Neural progenitor cell (in vitro differentiated cells): ENCODE measurements around the gene F11R. TPM values are rescaled to one million over a fixed set of nuclear protein-coding genes. Genes with fewer than 3 reads are reported as not detected.
"Not testable (repeated sequence)": the region's sequence is repeated elsewhere in the genome, so short reads cannot be mapped to it uniquely, and the experiment has no call there.

Experiments
- DNase-seq: peaks from one replicate; pipeline ENCODE4 v3.0.0-alpha.2; 2016; ENCODE audit warnings: low spot score
- H2AFZ ChIP-seq: fragments of 200-600 bp; sonication (generic); replicated peaks from 2 replicates; pipeline ENCODE4 v1.6.1; 2016; ENCODE audit warnings: antibody characterized with exemption
- H3F3A ChIP-seq: fragments of 200-600 bp; sonication (generic); 2 replicates; pipeline ENCODE4 v1.6.1; 2016; ENCODE audit warnings: antibody characterized with exemption, low read depth
- H3K27ac ChIP-seq: fragments of 200-600 bp; sonication (generic); 2 replicates; pipeline ENCODE4 v1.5.1; 2016; ENCODE audit warnings: mild to moderate bottlenecking
- H3K27me3 ChIP-seq: fragments of 200-600 bp; sonication (generic); 2 replicates; pipeline ENCODE4 v1.6.1; 2016; ENCODE audit warnings: mild to moderate bottlenecking, moderate library complexity
- H3K36me3 ChIP-seq: fragments of 200-600 bp; sonication (generic); 2 replicates; pipeline ENCODE4 v1.5.1; 2016
- H3K4me1 ChIP-seq: fragments of 200-600 bp; sonication (generic); 2 replicates; pipeline ENCODE4 v1.6.1; 2016; ENCODE audit warnings: mixed run types
- H3K4me2 ChIP-seq: fragments of 200-600 bp; sonication (generic); 2 replicates; pipeline ENCODE4 v1.6.1; 2016
- H3K4me3 ChIP-seq: fragments of 200-600 bp; sonication (generic); 2 replicates; pipeline ENCODE4 v1.5.1; 2016
- H3K79me2 ChIP-seq: fragments of 200-600 bp; sonication (generic); 2 replicates; pipeline ENCODE4 v1.6.1; 2016; ENCODE audit warnings: low read depth
- H3K9ac ChIP-seq: fragments of 200-600 bp; sonication (generic); 2 replicates; pipeline ENCODE4 v1.6.1; 2016
- H3K9me3 ChIP-seq: fragments of 200-600 bp; sonication (generic); 2 replicates; pipeline ENCODE4 v1.5.1; 2016; ENCODE audit warnings: low read depth
- H4K20me1 ChIP-seq: fragments of 200-600 bp; sonication (generic); 2 replicates; pipeline ENCODE4 v1.6.1; 2016; ENCODE audit warnings: low read depth
- H3K27ac Mint-ChIP-seq: 3 replicates; pipeline ENCODE4 v1.8.0; 2021; ENCODE audit warnings: mixed read lengths
- H3K27me3 Mint-ChIP-seq: 2 replicates; pipeline ENCODE4 v1.8.0; 2022; ENCODE audit warnings: low read depth, mild to moderate bottlenecking, inconsistent platforms, moderate library complexity, mixed read lengths; ENCODE audit not compliant: insufficient read depth
- H3K36me3 Mint-ChIP-seq: 3 replicates; pipeline ENCODE4 v1.8.0; 2021; ENCODE audit warnings: mixed read lengths
- H3K4me1 Mint-ChIP-seq: 3 replicates; pipeline ENCODE4 v1.8.0; 2021; ENCODE audit warnings: mixed read lengths
- H3K4me3 Mint-ChIP-seq: 3 replicates; pipeline ENCODE4 v1.8.0; 2021; ENCODE audit warnings: mild to moderate bottlenecking, moderate library complexity, mixed read lengths
- H3K9me3 Mint-ChIP-seq: 3 replicates; pipeline ENCODE4 v1.8.0; 2020; ENCODE audit warnings: mixed read lengths
- EZH2 ChIP-seq: fragments of 200-600 bp; sonication (generic); IDR thresholded peaks from 2 replicates; pipeline ENCODE4 v1.6.1; 2017; ENCODE audit warnings: antibody characterized with exemption, mild to moderate bottlenecking, moderate library complexity
- EZH2phosphoT487 ChIP-seq: fragments of 200-600 bp; sonication (generic); IDR thresholded peaks from 2 replicates; pipeline ENCODE4 v1.6.1; 2017; ENCODE audit warnings: antibody characterized with exemption
- total RNA-seq: library from RNA; depleted of rRNA; stranded (reverse); fragments of >200 nt; gene quantifications from 2 replicates; pipeline ENCODE4 v1.2.3, GENCODE V29; 2015; ENCODE audit warnings: low replicate concordance
- TF ChIP-seq, protein P1 (sequence below): fragments of 200-600 bp; sonication (generic); IDR thresholded peaks from 2 replicates; pipeline ENCODE4 v1.5.1; 2017; ENCODE audit warnings: antibody characterized with exemption, mild to moderate bottlenecking

F11R gene
- total RNA-seq, 1 donor from 2014 or later = 60.0 TPM

DNA sequence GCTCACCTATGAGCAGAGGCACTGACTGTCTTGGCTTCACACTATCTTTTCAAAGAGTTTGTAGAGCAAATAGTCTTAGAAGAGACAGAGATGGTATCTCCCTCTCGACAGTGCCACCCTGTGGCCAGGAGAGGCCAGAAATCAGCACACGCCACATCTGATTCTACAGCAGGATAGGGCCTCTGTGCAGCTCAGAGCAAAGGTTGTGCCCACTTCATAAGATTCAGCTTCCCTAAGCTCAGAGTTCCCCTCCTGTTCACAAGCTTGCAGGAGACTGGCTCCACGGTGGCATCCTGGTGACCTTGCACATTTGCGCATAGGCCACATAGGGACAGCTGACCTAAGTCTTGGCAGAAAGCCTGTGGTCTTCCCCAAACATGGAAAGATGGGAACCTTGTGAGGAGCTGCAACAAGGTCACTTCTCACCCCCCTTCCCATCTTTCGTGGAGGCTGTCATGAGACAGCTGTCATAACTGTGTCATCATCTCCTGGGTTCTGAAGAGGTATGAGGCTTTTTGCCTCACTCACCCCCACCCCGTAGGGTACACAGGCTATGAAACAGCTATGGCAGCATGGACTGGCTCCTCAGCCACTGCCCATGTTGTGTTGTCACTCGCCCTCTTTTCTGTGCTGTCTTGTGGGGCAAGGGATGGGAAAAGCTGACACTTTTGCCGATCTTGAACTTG lies 69.4 kb downstream of the F11R start:
- peaks cover 29% of the 10 kb centered on the region for H3K4me1 Mint-ChIP-seq
- Histone ChIP-seq H3K4me2 (no peak overlapping the region), H2AFZ (no peak overlapping the region), H3K9ac (no peak overlapping the region), H3K9me3 (no peaks in the 10 kb centered on the region), H4K20me1 (no peaks in the 10 kb centered on the region), H3K27ac (no peak overlapping the region), H3K27me3 (no peaks in the 10 kb centered on the region), H3K4me1 (peaks cover 16% of the 10 kb centered on the region), H3K4me3 (no peak overlapping the region), H3F3A (peaks cover 4% of the 10 kb centered on the region), H3K79me2 (no peaks in the 10 kb centered on the region), H3K36me3 (no peaks in the 10 kb centered on the region)
- TF ChIP-seq EZH2phosphoT487 = no peak
- no peak for TF ChIP-seq EZH2
- TF ChIP-seq, protein P1, sequence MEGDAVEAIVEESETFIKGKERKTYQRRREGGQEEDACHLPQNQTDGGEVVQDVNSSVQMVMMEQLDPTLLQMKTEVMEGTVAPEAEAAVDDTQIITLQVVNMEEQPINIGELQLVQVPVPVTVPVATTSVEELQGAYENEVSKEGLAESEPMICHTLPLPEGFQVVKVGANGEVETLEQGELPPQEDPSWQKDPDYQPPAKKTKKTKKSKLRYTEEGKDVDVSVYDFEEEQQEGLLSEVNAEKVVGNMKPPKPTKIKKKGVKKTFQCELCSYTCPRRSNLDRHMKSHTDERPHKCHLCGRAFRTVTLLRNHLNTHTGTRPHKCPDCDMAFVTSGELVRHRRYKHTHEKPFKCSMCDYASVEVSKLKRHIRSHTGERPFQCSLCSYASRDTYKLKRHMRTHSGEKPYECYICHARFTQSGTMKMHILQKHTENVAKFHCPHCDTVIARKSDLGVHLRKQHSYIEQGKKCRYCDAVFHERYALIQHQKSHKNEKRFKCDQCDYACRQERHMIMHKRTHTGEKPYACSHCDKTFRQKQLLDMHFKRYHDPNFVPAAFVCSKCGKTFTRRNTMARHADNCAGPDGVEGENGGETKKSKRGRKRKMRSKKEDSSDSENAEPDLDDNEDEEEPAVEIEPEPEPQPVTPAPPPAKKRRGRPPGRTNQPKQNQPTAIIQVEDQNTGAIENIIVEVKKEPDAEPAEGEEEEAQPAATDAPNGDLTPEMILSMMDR = peak; percentile 84
- H3K9me3 Mint-ChIP-seq = peaks cover 2% of the 10 kb centered on the region
- DNase-seq = peak; percentile 76
- no peaks in the 10 kb centered on the region for H3K36me3 Mint-ChIP-seq
- no peak overlapping the region for H3K27ac Mint-ChIP-seq
- peaks cover 9% of the 10 kb centered on the region for H3K27me3 Mint-ChIP-seq
- no peak overlapping the region for H3K4me3 Mint-ChIP-seq

DNA sequence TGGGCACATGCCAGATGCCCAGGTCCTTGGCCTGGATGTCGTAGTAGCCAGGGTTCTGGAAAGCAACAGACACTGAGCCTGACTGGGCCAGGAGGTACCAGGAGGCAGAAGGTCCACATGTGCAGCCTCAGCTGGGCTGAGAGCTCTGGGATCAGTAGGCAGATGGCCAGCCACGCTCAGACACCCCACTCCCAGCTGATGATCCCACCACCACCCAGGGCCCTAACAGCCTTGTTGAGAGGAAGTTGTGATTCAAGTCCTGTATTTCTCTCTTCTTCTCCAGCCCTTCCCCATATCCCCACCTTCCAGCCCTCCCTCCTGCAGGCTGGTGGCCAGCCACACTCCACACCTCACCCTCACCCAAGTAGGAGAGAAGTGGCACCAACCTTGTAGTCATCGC lies 70.3 kb downstream of the F11R start:
- Histone ChIP-seq H3F3A (peaks cover 4% of the 10 kb centered on the region), H4K20me1 (no peaks in the 10 kb centered on the region), H3K4me2 (no peak overlapping the region), H3K27ac (no peak overlapping the region), H3K9me3 (no peaks in the 10 kb centered on the region), H3K4me1 (peaks cover 16% of the 10 kb centered on the region), H3K79me2 (no peaks in the 10 kb centered on the region), H3K9ac (no peak overlapping the region), H3K4me3 (no peak overlapping the region), H3K27me3 (no peaks in the 10 kb centered on the region), H2AFZ (no peak overlapping the region), H3K36me3 (no peaks in the 10 kb centered on the region)
- H3K4me1 Mint-ChIP-seq = peaks cover 29% of the 10 kb centered on the region
- no peak for DNase-seq
- no peaks in the 10 kb centered on the region for H3K36me3 Mint-ChIP-seq
- H3K27ac Mint-ChIP-seq = no peak overlapping the region
- TF ChIP-seq, protein P1 = no peak
- no peak for TF ChIP-seq EZH2
- TF ChIP-seq EZH2phosphoT487 = no peak
- peaks cover 2% of the 10 kb centered on the region for H3K9me3 Mint-ChIP-seq
- H3K27me3 Mint-ChIP-seq = peaks cover 11% of the 10 kb centered on the region
- no peak overlapping the region for H3K4me3 Mint-ChIP-seq

DNA sequence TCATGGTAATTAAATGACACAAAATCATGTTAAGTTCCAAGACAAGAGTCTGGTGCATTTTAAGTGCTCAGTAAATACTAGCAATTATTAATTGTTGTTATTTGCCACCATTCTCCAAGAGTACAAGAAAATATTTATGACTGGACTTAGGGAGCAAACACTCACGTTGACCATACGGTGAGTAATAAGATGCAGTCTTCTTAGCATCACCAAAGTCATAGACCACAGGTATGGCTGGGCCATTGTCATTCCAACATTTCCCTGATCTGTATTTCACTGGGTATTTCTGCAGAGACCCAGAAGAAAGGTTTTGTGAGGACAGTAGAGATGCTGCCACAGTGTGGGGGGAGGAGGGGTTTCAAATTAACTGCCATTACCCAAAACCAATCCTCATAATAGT lies 71.1 kb downstream of the F11R start:
- no peak overlapping the region for H3K4me3 ChIP-seq

DNA sequence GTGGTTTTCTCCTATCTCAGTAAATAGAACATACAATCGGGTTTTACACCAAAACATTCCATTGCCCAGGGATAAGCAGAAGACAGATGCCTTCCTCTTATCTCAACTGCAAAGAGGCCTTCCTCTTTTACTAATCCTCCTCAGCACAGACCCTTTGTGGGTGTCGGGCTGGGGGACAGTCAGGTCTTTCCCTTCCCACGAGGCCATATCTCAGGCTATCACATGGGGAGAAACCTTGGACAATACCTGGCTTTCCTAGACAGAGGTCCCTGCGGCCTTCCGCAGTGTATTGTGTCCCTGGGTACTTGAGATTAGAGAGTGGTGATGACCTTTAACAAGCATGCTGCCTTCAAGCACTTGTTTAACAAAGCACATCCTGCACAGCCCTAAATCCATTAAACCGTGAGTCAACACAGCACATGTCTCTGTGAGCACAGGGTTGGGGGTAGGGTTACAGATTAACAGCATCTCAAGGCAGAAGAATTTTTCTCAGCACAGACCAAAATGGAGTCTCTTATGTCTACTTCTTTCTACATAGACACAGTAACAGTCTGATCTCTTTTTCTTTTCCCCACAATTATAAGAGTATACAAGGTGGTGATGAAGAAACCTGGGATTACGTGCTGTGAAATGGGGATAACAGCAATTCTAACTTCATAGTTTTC lies 71.6 kb downstream of the F11R start:
- H3K4me2 ChIP-seq, H3K27ac ChIP-seq, H3K4me3 Mint-ChIP-seq, H3K27me3 ChIP-seq, H3K36me3 ChIP-seq, H2AFZ ChIP-seq, H4K20me1 ChIP-seq, H3K36me3 Mint-ChIP-seq, H3K9ac ChIP-seq, DNase-seq, H3K9me3 Mint-ChIP-seq, H3K79me2 ChIP-seq, H3F3A ChIP-seq, H3K9me3 ChIP-seq, H3K4me3 ChIP-seq: not testable (repeated sequence)
- Mint-ChIP-seq H3K27ac (peak overlapping the region; percentile 42), H3K4me1 (peaks cover 29% of the 10 kb centered on the region), H3K27me3 (peaks cover 11% of the 10 kb centered on the region)
- peaks cover 16% of the 10 kb centered on the region for H3K4me1 ChIP-seq

More for the DNA sequence above, 71.1 kb downstream of the F11R start:
- Histone ChIP-seq H3K9me3 (no peaks in the 10 kb centered on the region), H3K27me3 (no peaks in the 10 kb centered on the region), H2AFZ (no peak overlapping the region), H3F3A (peaks cover 4% of the 10 kb centered on the region), H3K27ac (no peak overlapping the region), H4K20me1 (no peaks in the 10 kb centered on the region), H3K36me3 (no peaks in the 10 kb centered on the region), H3K4me2 (no peak overlapping the region), H3K79me2 (no peaks in the 10 kb centered on the region), H3K4me1 (peaks cover 16% of the 10 kb centered on the region), H3K9ac (no peak overlapping the region)
- Mint-ChIP-seq H3K27ac (no peak overlapping the region), H3K4me3 (no peak overlapping the region), H3K27me3 (peaks cover 11% of the 10 kb centered on the region), H3K9me3 (peaks cover 2% of the 10 kb centered on the region), H3K4me1 (peaks cover 29% of the 10 kb centered on the region), H3K36me3 (no peaks in the 10 kb centered on the region)
- DNase-seq = no peak
- TF ChIP-seq EZH2 = no peak
- TF ChIP-seq EZH2phosphoT487 = no peak
- TF ChIP-seq, protein P1 = no peak

DNA sequence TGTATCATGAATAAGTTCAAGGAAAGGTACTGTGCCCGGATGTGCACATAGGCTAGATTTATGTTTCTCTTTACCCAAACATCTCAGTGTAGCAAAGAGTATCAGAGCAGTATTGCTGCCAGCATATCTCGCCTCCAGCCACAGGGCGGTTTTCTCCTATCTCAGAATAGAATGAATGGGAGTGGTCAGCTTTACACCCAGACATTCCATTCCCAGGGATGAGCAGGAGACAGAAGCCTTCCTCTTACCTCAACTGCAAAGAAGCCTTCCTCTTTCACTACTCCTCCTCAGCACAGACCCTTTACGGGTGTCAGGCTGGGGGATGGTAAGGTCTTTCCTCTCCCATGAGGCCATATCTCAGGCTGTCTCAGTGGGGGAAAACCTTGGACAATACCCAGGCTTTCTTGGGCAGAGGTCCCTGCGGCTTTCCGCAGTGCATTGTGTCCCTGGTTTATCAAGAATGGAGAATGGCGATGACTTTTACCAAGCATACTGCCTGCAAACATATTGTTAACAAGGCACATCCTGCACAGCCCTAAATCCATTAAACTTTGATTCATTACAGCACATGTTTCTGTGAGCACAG lies 73.7 kb downstream of the F11R start:
- peak; percentile 9 for DNase-seq
- not testable (repeated sequence) for H3K36me3 ChIP-seq, H3K36me3 Mint-ChIP-seq, H3K27ac ChIP-seq, H3K27ac Mint-ChIP-seq, H3K4me3 Mint-ChIP-seq, H3K27me3 ChIP-seq, H3F3A ChIP-seq, H3K9me3 ChIP-seq, H4K20me1 ChIP-seq, H3K9ac ChIP-seq, H3K79me2 ChIP-seq, H3K4me3 ChIP-seq, H3K9me3 Mint-ChIP-seq
- H3K4me1 Mint-ChIP-seq = peaks cover 25% of the 10 kb centered on the region
- Histone ChIP-seq H3K4me2 (peak overlapping the region; percentile 35), H3K4me1 (peaks cover 16% of the 10 kb centered on the region), H2AFZ (peak overlapping the region; percentile 47)
- peaks cover 11% of the 10 kb centered on the region for H3K27me3 Mint-ChIP-seq
